ENCODE measurements around the gene PEX14. TPM values are rescaled to one million over a fixed set of nuclear protein-coding genes. Genes with fewer than 3 reads are reported as not detected.

PEX14 gene
- polyA plus RNA-seq, 3 donors = 2.2 to 8.8 (median 2.7) TPM

- Mint-ChIP-seq H3K27ac (no peak overlapping the region), H3K9me3 (no peaks in the 10 kb centered on the region), H3K4me1 (no peaks in the 10 kb centered on the region), H3K36me3 (peaks cover 0 to 3% of the 10 kb centered on the region in 2 donors), H3K27me3 (ENCODE audit: low read depth in 3 of 3) (peaks cover 0 to 3% (median 2%) of the 10 kb centered on the region in 3 donors), H3K4me3 (no peak overlapping the region)
- TF ChIP-seq CTCF (IDR thresholded peaks at IDR 0.05) = no peak
- H3K36me3 ChIP-seq (replicated peaks in 1 of 2; ENCODE audit: control insufficient read depth in 1 of 2, insufficient read depth in 2 of 2, low read length in 2 of 2) = no peaks in the 10 kb centered on the region
- no peak overlapping the region for H3K4me3 ChIP-seq (replicated peaks in 1 of 3; ENCODE audit: low read depth in 2 of 3, low read length in 3 of 3)
- H3K9ac ChIP-seq (ENCODE audit: insufficient read depth, low read length, poor library complexity, severe bottlenecking) = no peak overlapping the region
- H4K20me1 ChIP-seq (ENCODE audit: insufficient read depth, low read length) = no peaks in the 10 kb centered on the region
- no peak overlapping the region for H3K4me2 ChIP-seq (replicated peaks; ENCODE audit: extremely low read depth, low read length, poor library complexity, severe bottlenecking)
- intact Hi-C loops (cut with micrococcal nuclease) = no loop called here
- DNase-seq = no peak
- WGBS (ENCODE audit: insufficient coverage) = 91% methylated on average over 29 of the region's 32 CpGs
- H3K27me3 ChIP-seq (ENCODE audit: control insufficient read depth in 2 of 2, insufficient read depth in 2 of 2, low read length in 2 of 2) = no peaks in the 10 kb centered on the region
- H3K79me2 ChIP-seq (ENCODE audit: insufficient read depth, low read length) = no peaks in the 10 kb centered on the region
- H3K4me1 ChIP-seq (ENCODE audit: control insufficient read depth in 1 of 2, insufficient read depth in 2 of 2, low read length in 2 of 2) = no peaks in the 10 kb centered on the region
- no peaks in the 10 kb centered on the region for H3K9me3 ChIP-seq (replicated peaks in 1 of 2; ENCODE audit: control insufficient read depth in 1 of 2, insufficient read depth in 1 of 2, low read length in 2 of 2)
- no peak overlapping the region for H3K27ac ChIP-seq (ENCODE audit: low read depth in 1 of 2, low read length in 2 of 2)
- H2AFZ ChIP-seq (ENCODE audit: insufficient read depth, low read depth, low read length, poor library complexity, severe bottlenecking) = no peak overlapping the region
Observed at GRCh38 chr1:10648689-10649516, 174.2 kb downstream of the PEX14 start.

GRCh38 chr1:10649517-10650201, 174.9 kb downstream of the PEX14 start:
- H3K79me2 ChIP-seq (ENCODE audit: insufficient read depth, low read length) = no peaks in the 10 kb centered on the region
- TF ChIP-seq CTCF (IDR thresholded peaks at IDR 0.05) = no peak
- Mint-ChIP-seq H3K27me3 (ENCODE audit: low read depth in 3 of 3) (peaks cover 0 to 2% (median 2%) of the 10 kb centered on the region in 3 donors), H3K4me1 (no peaks in the 10 kb centered on the region), H3K36me3 (peaks cover 0 to 3% of the 10 kb centered on the region in 2 donors), H3K27ac (no peak overlapping the region), H3K4me3 (no peak overlapping the region), H3K9me3 (no peaks in the 10 kb centered on the region)
- no peaks in the 10 kb centered on the region for H3K9me3 ChIP-seq (replicated peaks in 1 of 2; ENCODE audit: control insufficient read depth in 1 of 2, insufficient read depth in 1 of 2, low read length in 2 of 2)
- H3K27ac ChIP-seq (ENCODE audit: low read depth in 1 of 2, low read length in 2 of 2) = no peak overlapping the region
- no peaks in the 10 kb centered on the region for H3K27me3 ChIP-seq (ENCODE audit: control insufficient read depth in 2 of 2, insufficient read depth in 2 of 2, low read length in 2 of 2)
- H3K4me1 ChIP-seq (ENCODE audit: control insufficient read depth in 1 of 2, insufficient read depth in 2 of 2, low read length in 2 of 2) = no peaks in the 10 kb centered on the region
- WGBS (ENCODE audit: insufficient coverage) = 88% methylated on average over 15 of the region's 30 CpGs
- no peak overlapping the region for H2AFZ ChIP-seq (ENCODE audit: insufficient read depth, low read depth, low read length, poor library complexity, severe bottlenecking)
- H3K9ac ChIP-seq (ENCODE audit: insufficient read depth, low read length, poor library complexity, severe bottlenecking) = no peak overlapping the region
- intact Hi-C loops (cut with micrococcal nuclease) = no loop called here
- no peaks in the 10 kb centered on the region for H3K36me3 ChIP-seq (replicated peaks in 1 of 2; ENCODE audit: control insufficient read depth in 1 of 2, insufficient read depth in 2 of 2, low read length in 2 of 2)
- H3K4me3 ChIP-seq (replicated peaks in 1 of 3; ENCODE audit: low read depth in 2 of 3, low read length in 3 of 3) = no peak overlapping the region
- no peak overlapping the region for H3K4me2 ChIP-seq (replicated peaks; ENCODE audit: extremely low read depth, low read length, poor library complexity, severe bottlenecking)
- DNase-seq = no peak
- H4K20me1 ChIP-seq (ENCODE audit: insufficient read depth, low read length) = no peaks in the 10 kb centered on the region

All from CD14-positive monocyte (primary cell).